Heart right ventricle (tissue), 16 donors: ENCODE results near the gene PAPPA. TPM values are rescaled to one million over a fixed set of nuclear protein-coding genes. Genes with fewer than 3 reads are reported as not detected.

Experiments used
- ATAC-seq, 8 donors: fragments of 200-7000 bp; cut with Tn5 transposase; one replicate each; pipeline ENCODE4 v1.9.1; 2020; ENCODE audit warnings: mild to moderate bottlenecking in 8 of 8, moderate library complexity in 8 of 8, moderate number of reproducible peaks in 1 of 8
- DNase-seq, 2 donors: peaks; one replicate each; pipeline ENCODE4 v3.0.0-alpha.2; 2020
- H3K27ac ChIP-seq, 10 donors: fragments of 200-600 bp; sonication (generic) in 2 of 10; one replicate each; pipeline versions ENCODE4 v1.5.0 to v1.8.0; 2020 to 2022; ENCODE audit warnings: mild to moderate bottlenecking in 3 of 10
- H3K27me3 ChIP-seq, 7 donors: fragments of 200-600 bp; one replicate each; pipeline ENCODE4 v1.8.0; 2021 to 2022; ENCODE audit warnings: mild to moderate bottlenecking in 2 of 7
- H3K36me3 ChIP-seq, 9 donors: fragments of 200-600 bp; sonication (generic) in 1 of 9; one replicate each; pipeline versions ENCODE4 v1.5.0 to v1.8.0; 2020 to 2022; ENCODE audit warnings: mild to moderate bottlenecking in 2 of 9
- H3K4me1 ChIP-seq, 9 donors: fragments of 200-600 bp; sonication (generic) in 1 of 9; one replicate each; pipeline versions ENCODE4 v1.5.0 to v1.8.0; 2020 to 2022; ENCODE audit warnings: mild to moderate bottlenecking in 4 of 9
- H3K4me3 ChIP-seq, 10 donors: fragments of 200-600 bp; sonication (generic) in 2 of 10; one replicate each; pipeline versions ENCODE4 v1.5.0 to v1.8.0; 2020 to 2022; ENCODE audit warnings: mild to moderate bottlenecking in 7 of 10, moderate library complexity in 2 of 10
- H3K9me3 ChIP-seq, 11 donors: fragments of 200-600 bp in 10 of 11; sonication (generic) in 2 of 11; one replicate each; pipeline versions ENCODE4 v1.5.0 to v1.8.0; 2013 to 2022; ENCODE audit warnings: mild to moderate bottlenecking in 2 of 11, control low read depth in 1 of 11, moderate library complexity in 1 of 11
- WGBS, 2 donors: extraction: QIAGEN DNeasy Blood & Tissue Kit; methylation state at CpG; one replicate each; pipeline ENCODE4 v1.1.7; 2013; ENCODE audit warnings: inconsistent platforms in 1 of 2; 5-methylcytosine and 5-hydroxymethylcytosine counted together
- intact Hi-C, 10 donors: fragments of 100-400 bp; cut with DNase I; formaldehyde crosslinking; loops; one replicate each; pipeline versions ENCODE4 v1.11.1 to v1.14.2; 2022
- polyA plus RNA-seq, 2 donors: library from polyadenylated mRNA; stranded (reverse); fragments of 200-250 nt; gene quantifications; one replicate each; pipeline ENCODE4 v1.2.3, GENCODE V29; 2013
- total RNA-seq, 10 donors: library from RNA; stranded (reverse); fragmentation: NEBNext Ultra II Directional in 3 of 10; extraction: Animal tissue kit (Norgen Biotek cat#: 25700) in 3 of 10; gene quantifications; one replicate each; pipeline versions ENCODE4 v1.2.1 to v1.2.4, GENCODE V29; 2021 to 2023
- TF ChIP-seq, protein P1 (sequence below), 9 donors: fragments of 200-600 bp; sonication (generic) in 2 of 9; IDR thresholded peaks; one replicate each; pipeline versions ENCODE4 v1.5.0 to v1.8.0; 2021 to 2022; ENCODE audit warnings: antibody characterized with exemption in 9 of 9, mild to moderate bottlenecking in 5 of 9, moderate library complexity in 1 of 9
- donor health status: Arrhythmogenic right ventricular cardiomyopathy.
- donor health status: ischemic (EF 13 %, LVEDD 7.1; RV severe dilation, severe dysfunction).
- donor health status: healthy with polysubstance abuse.
- donor health status: DM: no; HTN: yes; CAD: no.
- donor health status: DM: no; HTN: no; CAD: no.
- donor health status: ischemic (EF 25% LVEDD 6.9; RV normal size, moderate dysfunction).
- donor health status: ischemic (EF 25% LVEDD 5.7; RV mildly dilated, moderate dysfunction).
- donor health status: healthy.
- donor health status: DM: yes; HTN: yes; CAD: no.
- donor health status: Ischemic cardiomyopathy.
- donor health status: ischemic (EF 35%, LVEDD 5.7; RV mildly dilated, moderate dysfunction).
- donor health status: nonischemic (EF 11% LVEDD 7.7; RV severe dilation, severe dysfunction).
- donor health status: DM: yes; HTN: yes; CAD: no.
- donor health status: PGD.
- donor health status: ischemic (EF 29% LVEDD 5.4; RV normal size, mild dysfunction).
- donor health status: nonischemic (EF 23%, LVEDD 6.1; RV moderate dilation, normal function).

PAPPA gene
- total and polyA plus RNA-seq, 12 donors: 0.15 to 3.4 (median 1.2) TPM

DNA sequence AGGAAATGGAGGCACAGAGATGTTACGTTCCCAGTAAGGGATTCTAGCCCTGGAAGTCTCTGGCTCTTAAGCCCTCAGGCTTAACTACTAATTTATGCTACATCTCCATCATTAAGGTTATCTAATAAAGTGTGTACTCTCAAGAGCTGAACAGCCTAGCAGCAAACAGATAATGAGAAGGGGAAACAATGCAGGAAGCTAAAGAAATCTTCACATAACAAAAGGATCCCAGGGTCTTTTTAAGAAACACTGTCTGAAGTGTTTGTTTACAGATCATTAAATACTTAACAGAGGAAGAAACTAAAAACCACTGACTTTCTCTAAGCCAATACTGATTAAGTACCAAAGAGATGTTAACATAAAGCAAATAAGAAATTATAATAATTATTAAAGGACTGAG is 129.0 kb downstream of the PAPPA start:
- DNase-seq (no peak), ATAC-seq (no peak)
- Histone ChIP-seq H3K27ac (no peak overlapping the region), H3K36me3 (no peaks in the 10 kb centered on the region), H3K9me3 (no peaks in the 10 kb centered on the region), H3K4me3 (no peak overlapping the region), H3K4me1 (no peaks in the 10 kb centered on the region), H3K27me3 (no peaks in the 10 kb centered on the region)
- intact Hi-C loops: loop anchor here in 1 of 10 donors (5.0 kb wide), 1 partner anchor 290 kb away; no protein-coding TSS in a partner anchor
- WGBS, 2 donors: 82 to 91% methylated on average over 1 of the region's 1 CpG
- TF ChIP-seq, protein P1, sequence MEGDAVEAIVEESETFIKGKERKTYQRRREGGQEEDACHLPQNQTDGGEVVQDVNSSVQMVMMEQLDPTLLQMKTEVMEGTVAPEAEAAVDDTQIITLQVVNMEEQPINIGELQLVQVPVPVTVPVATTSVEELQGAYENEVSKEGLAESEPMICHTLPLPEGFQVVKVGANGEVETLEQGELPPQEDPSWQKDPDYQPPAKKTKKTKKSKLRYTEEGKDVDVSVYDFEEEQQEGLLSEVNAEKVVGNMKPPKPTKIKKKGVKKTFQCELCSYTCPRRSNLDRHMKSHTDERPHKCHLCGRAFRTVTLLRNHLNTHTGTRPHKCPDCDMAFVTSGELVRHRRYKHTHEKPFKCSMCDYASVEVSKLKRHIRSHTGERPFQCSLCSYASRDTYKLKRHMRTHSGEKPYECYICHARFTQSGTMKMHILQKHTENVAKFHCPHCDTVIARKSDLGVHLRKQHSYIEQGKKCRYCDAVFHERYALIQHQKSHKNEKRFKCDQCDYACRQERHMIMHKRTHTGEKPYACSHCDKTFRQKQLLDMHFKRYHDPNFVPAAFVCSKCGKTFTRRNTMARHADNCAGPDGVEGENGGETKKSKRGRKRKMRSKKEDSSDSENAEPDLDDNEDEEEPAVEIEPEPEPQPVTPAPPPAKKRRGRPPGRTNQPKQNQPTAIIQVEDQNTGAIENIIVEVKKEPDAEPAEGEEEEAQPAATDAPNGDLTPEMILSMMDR (IDR thresholded peaks at IDR 0.05): no peak

DNA sequence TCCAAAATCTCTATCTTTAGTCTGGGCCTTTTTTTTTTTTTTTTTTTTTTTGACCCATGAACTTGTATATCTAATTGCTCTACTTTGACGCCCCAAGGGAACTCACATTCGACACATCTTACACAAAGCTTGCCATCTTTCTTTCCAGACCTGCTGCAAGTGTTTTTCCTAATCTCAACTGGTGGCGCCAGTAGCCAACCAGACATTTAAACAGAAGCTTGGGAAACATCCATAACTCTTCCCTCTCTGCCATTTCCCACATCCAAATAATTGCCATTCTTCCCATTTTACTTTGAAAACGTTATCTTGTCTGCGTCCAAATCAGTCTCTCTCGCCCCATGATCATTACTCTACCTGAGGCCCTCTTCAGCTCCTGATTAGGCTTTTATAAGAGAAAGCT is 130.9 kb downstream of the PAPPA start:
- TF ChIP-seq, protein P1 (IDR thresholded peaks at IDR 0.05): peak in 1 of 9 donors; percentile 6
- DNase-seq (no peak), ATAC-seq (no peak)
- Histone ChIP-seq H3K4me1 (no peaks in the 10 kb centered on the region), H3K4me3 (no peak overlapping the region), H3K9me3 (no peaks in the 10 kb centered on the region), H3K27me3 (no peaks in the 10 kb centered on the region), H3K36me3 (no peaks in the 10 kb centered on the region), H3K27ac (no peak overlapping the region)
- intact Hi-C loops: loop anchor here in 1 of 10 donors (5.0 kb wide), 1 partner anchor 288 kb away; no protein-coding TSS in a partner anchor
- 79 to 80% methylated on average over 6 of the region's 6 CpGs for WGBS, 2 donors

DNA sequence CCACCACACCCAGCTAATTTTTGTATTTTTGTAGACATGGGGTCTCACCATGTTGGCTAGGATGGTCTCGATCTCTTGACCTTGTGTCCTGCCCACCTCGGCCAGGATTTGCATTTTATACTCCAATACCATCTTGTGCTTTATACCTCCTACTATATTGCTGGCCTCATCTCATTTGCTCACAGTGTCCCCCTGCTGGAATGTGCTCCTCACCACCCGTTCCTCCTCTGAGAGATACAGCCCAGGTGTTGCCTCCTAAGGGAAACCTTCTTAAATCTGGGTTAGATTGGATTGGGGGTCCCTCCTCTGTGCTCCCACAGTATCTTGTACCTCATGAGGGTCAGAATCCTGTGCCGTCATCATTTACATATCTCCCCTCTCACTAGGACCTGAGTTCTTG is 131.7 kb downstream of the PAPPA start:
- H3K9me3 ChIP-seq: no peaks in the 10 kb centered on the region
- TF ChIP-seq, protein P1 (IDR thresholded peaks at IDR 0.05): no peak
- 84 to 85% methylated on average over 4 of the region's 4 CpGs for WGBS, 2 donors
- H3K27me3 ChIP-seq: no peaks in the 10 kb centered on the region
- no peak for DNase-seq
- no peak for ATAC-seq
- no peak overlapping the region for H3K4me3 ChIP-seq
- H3K36me3 ChIP-seq: no peaks in the 10 kb centered on the region
- H3K4me1 ChIP-seq: no peaks in the 10 kb centered on the region
- intact Hi-C loops: no loop called here
- no peak overlapping the region for H3K27ac ChIP-seq

DNA sequence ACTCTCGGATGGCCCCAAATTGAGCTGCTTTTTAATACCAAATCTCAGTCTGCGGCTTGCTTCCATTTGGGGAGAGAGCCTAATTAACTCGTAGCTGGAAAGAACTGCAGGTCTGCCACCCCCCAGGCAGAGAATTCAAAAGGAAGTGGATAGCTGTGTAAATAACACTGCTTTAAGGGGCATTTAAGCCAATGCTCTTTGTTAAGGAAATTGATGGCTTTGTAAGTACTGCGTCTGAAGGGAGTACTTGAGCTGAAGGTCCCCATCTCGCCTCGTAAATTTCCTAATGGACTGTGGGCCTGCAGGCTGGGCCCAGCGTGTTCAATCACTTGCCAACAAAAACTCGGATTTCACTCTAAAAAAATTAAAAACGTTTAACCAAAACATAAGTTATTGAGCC is 132.7 kb downstream of the PAPPA start:
- ATAC-seq (peak in 1 of 8 donors; percentile 28), DNase-seq (no peak)
- intact Hi-C loops: no loop called here
- Histone ChIP-seq H3K9me3 (no peaks in the 10 kb centered on the region), H3K4me1 (no peaks in the 10 kb centered on the region), H3K27me3 (no peaks in the 10 kb centered on the region), H3K36me3 (no peaks in the 10 kb centered on the region), H3K4me3 (no peak overlapping the region), H3K27ac (peak overlapping the region in 1 of 10 donors; percentile 9)
- TF ChIP-seq, protein P1 (IDR thresholded peaks at IDR 0.05): no peak
- 50% methylated on average over 9 of the region's 9 CpGs for WGBS, 2 donors
